ENCODE results near the gene GLB1L2.

DNA sequence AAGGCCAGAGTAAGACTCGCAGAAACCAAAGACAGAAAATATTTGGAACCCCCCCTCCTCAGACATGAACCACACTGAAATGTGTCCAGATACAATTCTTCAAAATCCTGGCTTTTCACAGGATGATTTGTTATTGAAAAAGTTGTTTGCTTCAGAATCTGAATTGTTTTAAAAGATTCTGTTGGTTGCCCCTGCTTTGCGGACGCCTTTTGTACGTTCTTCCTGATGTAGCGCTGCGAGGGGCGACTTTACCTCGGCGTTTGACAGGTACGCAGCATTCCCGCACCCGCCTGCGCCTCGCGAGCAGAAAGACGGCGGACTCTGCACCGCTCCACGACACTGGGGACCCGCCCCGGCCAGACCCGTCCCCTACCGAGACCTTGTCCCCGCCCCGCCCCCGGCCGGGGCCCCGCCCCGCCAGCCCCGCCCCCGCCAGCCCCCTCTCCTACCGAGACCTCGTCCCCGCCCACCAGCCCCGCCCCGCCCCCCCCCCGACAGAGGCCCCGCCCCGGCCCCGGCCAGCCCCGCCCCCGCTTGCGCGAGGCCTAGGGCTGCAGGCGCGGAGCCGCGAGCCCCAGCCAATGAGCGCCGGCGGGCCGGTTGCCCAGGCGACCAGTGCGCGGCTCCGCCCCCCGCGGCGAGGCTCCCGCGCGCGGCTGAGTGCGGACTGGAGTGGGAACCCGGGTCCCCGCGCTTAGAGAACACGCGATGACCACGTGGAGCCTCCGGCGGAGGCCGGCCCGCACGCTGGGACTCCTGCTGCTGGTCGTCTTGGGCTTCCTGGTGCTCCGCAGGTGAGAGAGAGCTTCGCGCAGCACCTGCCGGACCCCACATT, at the start of gene GLB1L2:
- TF ChIP-seq, protein P1, sequence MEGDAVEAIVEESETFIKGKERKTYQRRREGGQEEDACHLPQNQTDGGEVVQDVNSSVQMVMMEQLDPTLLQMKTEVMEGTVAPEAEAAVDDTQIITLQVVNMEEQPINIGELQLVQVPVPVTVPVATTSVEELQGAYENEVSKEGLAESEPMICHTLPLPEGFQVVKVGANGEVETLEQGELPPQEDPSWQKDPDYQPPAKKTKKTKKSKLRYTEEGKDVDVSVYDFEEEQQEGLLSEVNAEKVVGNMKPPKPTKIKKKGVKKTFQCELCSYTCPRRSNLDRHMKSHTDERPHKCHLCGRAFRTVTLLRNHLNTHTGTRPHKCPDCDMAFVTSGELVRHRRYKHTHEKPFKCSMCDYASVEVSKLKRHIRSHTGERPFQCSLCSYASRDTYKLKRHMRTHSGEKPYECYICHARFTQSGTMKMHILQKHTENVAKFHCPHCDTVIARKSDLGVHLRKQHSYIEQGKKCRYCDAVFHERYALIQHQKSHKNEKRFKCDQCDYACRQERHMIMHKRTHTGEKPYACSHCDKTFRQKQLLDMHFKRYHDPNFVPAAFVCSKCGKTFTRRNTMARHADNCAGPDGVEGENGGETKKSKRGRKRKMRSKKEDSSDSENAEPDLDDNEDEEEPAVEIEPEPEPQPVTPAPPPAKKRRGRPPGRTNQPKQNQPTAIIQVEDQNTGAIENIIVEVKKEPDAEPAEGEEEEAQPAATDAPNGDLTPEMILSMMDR (conservative IDR thresholded peaks at IDR 0.05; ENCODE audit: low read length) = no peak
- TF ChIP-seq EZH2phosphoT487 (IDR thresholded peaks at IDR 0.05; ENCODE audit: borderline replicate concordance) = no peak
